Thoracic aorta (tissue), 2 donors: ENCODE measurements around the gene CDKL4. TPM values are rescaled to one million over a fixed set of nuclear protein-coding genes. Genes with fewer than 3 reads are reported as not detected.

Experiments used
- ATAC-seq: fragments of 150-250 bp; one replicate; pipeline ENCODE4 v1.8.0; 2017; ENCODE audit warnings: low read depth; ENCODE audit not compliant: insufficient number of reproducible peaks, low FRiP score
- DNase-seq: peaks from one replicate; pipeline ENCODE4 v3.0.0-alpha.2; 2020; ENCODE audit warnings: low spot score
- H3K27ac ChIP-seq, 2 donors: fragments of 200-600 bp; sonication (generic); 1 replicate in 1 of 2; 2 replicates in 1 of 2; pipeline ENCODE4 v1.5.1; 2016; ENCODE audit warnings: mild to moderate bottlenecking in 2 of 2, moderate library complexity in 2 of 2
- H3K27me3 ChIP-seq: fragments of 200-600 bp; sonication (generic); replicated peaks from 2 replicates; pipeline ENCODE4 v1.6.0; 2016; ENCODE audit warnings: mild to moderate bottlenecking; ENCODE audit not compliant: insufficient read depth
- H3K36me3 ChIP-seq: fragments of 200-600 bp; sonication (generic); one replicate; pipeline ENCODE4 v1.5.1; 2016
- H3K4me1 ChIP-seq, 2 donors: fragments of 200-600 bp; sonication (generic); 1 replicate in 1 of 2; 2 replicates in 1 of 2; pipeline versions ENCODE4 v1.5.1 to v1.6.0; 2016; ENCODE audit warnings: low read depth in 2 of 2, mild to moderate bottlenecking in 1 of 2; ENCODE audit not compliant: control insufficient read depth in 1 of 2
- H3K4me3 ChIP-seq: fragments of 200-600 bp; sonication (generic); 2 replicates; pipeline ENCODE4 v1.5.1; 2016; ENCODE audit warnings: mild to moderate bottlenecking
- H3K9me3 ChIP-seq: fragments of 200-600 bp; sonication (generic); 2 replicates; pipeline ENCODE4 v1.5.1; 2016
- total RNA-seq, 2 donors: library from RNA; depleted of rRNA; stranded (reverse); fragments of >200 nt; gene quantifications; one replicate each; pipeline versions ENCODE4 v1.1.0 to v1.2.3, GENCODE V29; 2016
- TF ChIP-seq, protein P1 (sequence below): fragments of 200-600 bp; sonication (generic); IDR thresholded peaks from one replicate; pipeline ENCODE4 v1.5.1; 2019; ENCODE audit warnings: antibody characterized with exemption

CDKL4 gene
- total RNA-seq, result 1 to 10 TPM in 1 of 2 donors, not detected in 1; 2.6 TPM

DNA sequence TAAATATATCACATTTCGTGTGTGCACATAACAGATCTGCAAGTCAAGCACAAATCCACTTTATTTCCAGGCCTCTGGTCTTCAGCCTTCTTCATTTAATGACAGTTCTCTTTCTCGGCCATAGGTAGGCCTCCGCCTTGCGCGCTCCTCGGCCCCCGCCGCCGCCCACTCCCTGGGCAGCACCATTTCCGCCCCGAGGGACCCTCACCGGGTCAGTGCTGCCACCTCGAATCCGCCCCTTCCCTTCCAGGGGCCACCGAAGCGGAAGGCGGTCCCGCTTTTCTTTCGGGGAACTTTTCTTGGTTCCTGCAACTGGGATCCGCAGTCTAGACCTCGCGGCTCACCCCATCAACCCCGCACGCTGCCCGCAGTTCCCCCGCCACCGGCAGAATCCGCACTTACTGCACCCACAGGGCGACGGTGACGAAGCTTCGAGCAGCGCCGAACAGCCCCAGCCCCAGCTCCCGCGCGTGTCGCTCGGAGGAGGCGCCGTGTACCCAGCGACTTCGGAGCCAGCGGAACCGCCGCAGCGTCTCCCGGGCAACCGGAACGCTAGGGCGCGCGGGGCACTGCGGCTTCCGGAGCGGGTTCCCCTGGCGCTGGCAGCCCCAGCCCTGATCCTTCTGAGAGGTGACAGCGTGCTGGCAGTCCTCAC is at the start of gene CDKL4:
Gene CDKL4 (minus strand): TSS at position 502 of the 655 bp plus-strand sequence.
- H3K4me3 ChIP-seq, result peak within 1 kb of the TSS; percentile 65

DNA sequence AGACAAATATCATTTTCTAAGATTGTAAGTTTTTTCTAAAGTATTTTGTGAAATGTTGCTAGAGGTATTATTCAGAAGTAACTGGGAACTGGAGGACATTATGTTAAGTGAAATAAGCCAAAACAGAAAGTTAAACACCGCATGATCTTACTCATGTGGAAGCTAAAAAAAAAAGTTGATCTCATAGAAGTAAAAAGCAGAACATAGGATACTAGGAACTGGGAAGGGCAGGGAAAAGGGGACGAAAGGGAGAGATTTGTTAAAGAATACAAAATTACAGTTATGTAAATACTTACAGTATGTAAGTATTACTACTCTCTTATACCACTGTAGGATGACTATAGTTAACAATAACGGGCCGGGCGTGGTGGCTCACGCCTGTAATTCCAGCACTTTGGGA is 46.7 kb upstream of the CDKL4 start:
- Histone ChIP-seq H3K4me1 (peaks cover 0 to 11% of the 10 kb centered on the region in 2 donors), H3K27ac (no peak overlapping the region), H3K36me3 (peaks cover 17% of the 10 kb centered on the region), H3K9me3 (no peaks in the 10 kb centered on the region), H3K4me3 (no peak overlapping the region), H3K27me3 (no peaks in the 10 kb centered on the region)
- TF ChIP-seq, protein P1, sequence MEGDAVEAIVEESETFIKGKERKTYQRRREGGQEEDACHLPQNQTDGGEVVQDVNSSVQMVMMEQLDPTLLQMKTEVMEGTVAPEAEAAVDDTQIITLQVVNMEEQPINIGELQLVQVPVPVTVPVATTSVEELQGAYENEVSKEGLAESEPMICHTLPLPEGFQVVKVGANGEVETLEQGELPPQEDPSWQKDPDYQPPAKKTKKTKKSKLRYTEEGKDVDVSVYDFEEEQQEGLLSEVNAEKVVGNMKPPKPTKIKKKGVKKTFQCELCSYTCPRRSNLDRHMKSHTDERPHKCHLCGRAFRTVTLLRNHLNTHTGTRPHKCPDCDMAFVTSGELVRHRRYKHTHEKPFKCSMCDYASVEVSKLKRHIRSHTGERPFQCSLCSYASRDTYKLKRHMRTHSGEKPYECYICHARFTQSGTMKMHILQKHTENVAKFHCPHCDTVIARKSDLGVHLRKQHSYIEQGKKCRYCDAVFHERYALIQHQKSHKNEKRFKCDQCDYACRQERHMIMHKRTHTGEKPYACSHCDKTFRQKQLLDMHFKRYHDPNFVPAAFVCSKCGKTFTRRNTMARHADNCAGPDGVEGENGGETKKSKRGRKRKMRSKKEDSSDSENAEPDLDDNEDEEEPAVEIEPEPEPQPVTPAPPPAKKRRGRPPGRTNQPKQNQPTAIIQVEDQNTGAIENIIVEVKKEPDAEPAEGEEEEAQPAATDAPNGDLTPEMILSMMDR, result no peak
- no peak for ATAC-seq
- DNase-seq, result no peak

More for the DNA sequence above, at the start of gene CDKL4:
- Histone ChIP-seq H3K27me3 (no peaks in the 10 kb centered on the region), H3K27ac (no peak within 1 kb of the TSS), H3K36me3 (no peaks in the 10 kb centered on the region), H3K9me3 (no peaks in the 10 kb centered on the region), H3K4me1 (no peaks in the 10 kb centered on the region)
- TF ChIP-seq, protein P1, result no peak
- DNase-seq (no peak), ATAC-seq (no peak)

DNA sequence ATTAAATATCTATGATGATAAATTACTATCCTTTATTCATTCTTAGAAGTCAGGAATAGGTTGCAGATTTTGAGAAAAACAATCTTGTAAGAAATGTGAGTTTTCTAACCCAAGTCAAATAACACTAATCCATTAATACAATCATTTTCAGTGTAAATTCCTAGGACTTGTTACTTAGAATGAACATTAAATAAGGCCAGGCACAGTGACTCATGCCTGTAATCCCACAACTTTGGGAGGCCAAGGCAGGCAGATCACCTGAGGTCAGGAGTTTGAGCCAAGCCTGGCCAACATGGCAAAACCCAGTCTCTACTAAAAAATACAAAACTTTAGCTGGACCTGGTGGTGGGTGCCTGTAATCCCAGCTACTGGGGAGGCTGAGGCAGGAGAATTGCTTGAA is 45.8 kb upstream of the CDKL4 start:
- Histone ChIP-seq H3K36me3 (peaks cover 19% of the 10 kb centered on the region), H3K27me3 (no peaks in the 10 kb centered on the region), H3K27ac (no peak overlapping the region), H3K4me3 (no peak overlapping the region), H3K9me3 (no peaks in the 10 kb centered on the region), H3K4me1 (peaks cover 0 to 11% of the 10 kb centered on the region in 2 donors)
- TF ChIP-seq, protein P1, result no peak
- no peak for ATAC-seq
- DNase-seq, result no peak

DNA sequence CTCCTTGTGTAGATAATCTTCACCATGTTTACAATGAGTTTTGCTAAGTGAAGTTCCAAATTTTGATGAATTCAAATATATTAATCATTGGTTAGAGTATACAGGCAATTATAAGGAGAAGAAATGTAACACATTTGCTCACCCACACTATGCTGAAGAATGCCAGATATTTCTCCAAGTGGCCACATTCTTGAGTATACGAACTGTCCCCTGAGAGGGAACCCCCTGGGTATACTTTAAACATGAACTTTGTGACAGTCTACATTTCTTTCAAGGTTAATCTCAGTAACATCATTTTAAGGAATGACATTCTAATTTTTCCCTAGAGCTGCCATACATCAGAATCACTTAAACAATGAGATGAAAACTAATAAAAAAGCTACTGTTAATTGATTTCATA is 39.8 kb upstream of the CDKL4 start:
- H3K4me1 ChIP-seq, result no peaks in the 10 kb centered on the region
- ATAC-seq, result no peak

DNA sequence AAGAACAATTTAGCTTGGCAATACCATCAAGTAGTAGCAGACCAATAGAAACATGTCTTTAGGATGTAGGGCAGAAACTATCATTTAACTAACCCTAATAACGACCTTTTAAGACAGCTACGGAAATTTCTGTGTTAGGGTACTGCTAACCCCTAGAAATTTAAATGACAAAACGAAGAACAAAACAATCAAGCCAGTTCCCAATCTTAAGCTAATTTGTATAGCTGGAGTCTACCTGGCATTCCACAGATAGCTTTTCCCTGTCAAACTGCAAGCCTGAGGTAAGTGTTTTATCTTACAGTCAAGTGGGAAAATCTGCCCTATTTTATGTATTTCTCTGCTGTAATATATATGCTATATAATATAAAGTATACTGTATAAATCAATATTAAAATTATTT is 37.6 kb upstream of the CDKL4 start:
- Histone ChIP-seq H3K36me3 (peaks cover 21% of the 10 kb centered on the region), H3K9me3 (no peaks in the 10 kb centered on the region), H3K4me1 (no peaks in the 10 kb centered on the region), H3K27ac (no peak overlapping the region), H3K4me3 (no peak overlapping the region), H3K27me3 (no peaks in the 10 kb centered on the region)
- TF ChIP-seq, protein P1, result no peak
- ATAC-seq (no peak), DNase-seq (no peak)

More for the DNA sequence above, 39.8 kb upstream of the CDKL4 start:
- H3K4me3 ChIP-seq, result no peak overlapping the region
- DNase-seq, result no peak
- TF ChIP-seq, protein P1, result no peak
- no peaks in the 10 kb centered on the region for H3K27me3 ChIP-seq
- H3K9me3 ChIP-seq, result no peaks in the 10 kb centered on the region
- H3K36me3 ChIP-seq, result peaks cover 16% of the 10 kb centered on the region
- no peak overlapping the region for H3K27ac ChIP-seq
